AG10803 (cell line): ENCODE data around the gene GMEB1.

ENCODE experiments used
- DNase-seq: peaks from one replicate; pipeline ENCODE4 v3.0.0; 2010; ENCODE audit warnings: low read depth
- H3K4me3 ChIP-seq: 2 replicates; pipeline ENCODE4 v1.5.1; 2011; ENCODE audit warnings: mild to moderate bottlenecking, low read length, control low read depth
- TF ChIP-seq, protein P1 (sequence below): conservative IDR thresholded peaks from 2 replicates; pipeline ENCODE4 v1.5.1; 2011; ENCODE audit warnings: mild to moderate bottlenecking, low read length, control low read depth, inconsistent platforms

GMEB1 gene, protein sequence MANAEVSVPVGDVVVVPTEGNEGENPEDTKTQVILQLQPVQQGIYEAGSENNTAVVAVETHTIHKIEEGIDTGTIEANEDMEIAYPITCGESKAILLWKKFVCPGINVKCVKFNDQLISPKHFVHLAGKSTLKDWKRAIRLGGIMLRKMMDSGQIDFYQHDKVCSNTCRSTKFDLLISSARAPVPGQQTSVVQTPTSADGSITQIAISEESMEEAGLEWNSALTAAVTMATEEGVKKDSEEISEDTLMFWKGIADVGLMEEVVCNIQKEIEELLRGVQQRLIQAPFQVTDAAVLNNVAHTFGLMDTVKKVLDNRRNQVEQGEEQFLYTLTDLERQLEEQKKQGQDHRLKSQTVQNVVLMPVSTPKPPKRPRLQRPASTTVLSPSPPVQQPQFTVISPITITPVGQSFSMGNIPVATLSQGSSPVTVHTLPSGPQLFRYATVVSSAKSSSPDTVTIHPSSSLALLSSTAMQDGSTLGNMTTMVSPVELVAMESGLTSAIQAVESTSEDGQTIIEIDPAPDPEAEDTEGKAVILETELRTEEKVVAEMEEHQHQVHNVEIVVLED

DNA sequence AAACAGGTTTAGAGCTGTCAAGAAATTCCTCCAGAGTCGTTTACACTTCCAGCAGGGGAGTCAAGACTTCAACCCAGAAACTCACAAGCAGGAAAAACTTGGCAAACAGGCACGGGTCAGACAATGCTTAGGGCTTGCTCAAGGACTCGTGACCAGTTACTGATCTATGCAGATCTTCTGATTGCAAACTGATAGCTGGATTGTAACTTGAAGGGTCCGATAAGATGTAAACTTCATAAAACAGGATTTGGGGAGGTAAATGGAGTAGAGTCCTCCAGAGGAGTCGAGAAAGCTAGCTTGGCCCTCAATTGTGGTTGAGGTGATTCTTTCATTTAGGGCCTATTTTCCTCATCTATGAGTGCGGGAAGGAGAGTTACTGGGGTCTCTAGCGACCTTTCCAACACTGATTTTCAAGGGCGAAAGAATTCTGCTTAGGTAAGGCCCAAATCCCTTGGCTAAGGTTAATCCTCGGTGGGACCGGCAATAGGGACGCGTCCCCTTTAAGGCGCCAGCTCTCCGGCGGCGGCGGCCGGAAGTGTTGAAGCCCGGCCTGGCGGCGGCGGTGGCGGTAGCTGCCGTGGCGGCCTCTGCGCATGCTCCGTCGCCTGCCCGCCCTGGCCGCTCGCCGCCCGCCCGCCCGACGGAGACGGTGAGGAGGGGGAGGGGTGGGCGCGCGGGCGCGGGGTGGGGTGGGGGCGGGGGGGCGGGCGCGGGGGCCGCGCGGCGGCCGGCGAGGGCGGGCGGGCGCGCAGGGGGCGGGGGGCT, at the start of gene GMEB1:
Gene GMEB1 (plus strand): TSS at position 594 of the 765 bp plus-strand sequence. CDS start 14,829 bp downstream, outside the sequence.
- peak; percentile 84 for DNase-seq
- peak within 1 kb of the TSS; percentile 82 for H3K4me3 ChIP-seq
- TF ChIP-seq, protein P1, sequence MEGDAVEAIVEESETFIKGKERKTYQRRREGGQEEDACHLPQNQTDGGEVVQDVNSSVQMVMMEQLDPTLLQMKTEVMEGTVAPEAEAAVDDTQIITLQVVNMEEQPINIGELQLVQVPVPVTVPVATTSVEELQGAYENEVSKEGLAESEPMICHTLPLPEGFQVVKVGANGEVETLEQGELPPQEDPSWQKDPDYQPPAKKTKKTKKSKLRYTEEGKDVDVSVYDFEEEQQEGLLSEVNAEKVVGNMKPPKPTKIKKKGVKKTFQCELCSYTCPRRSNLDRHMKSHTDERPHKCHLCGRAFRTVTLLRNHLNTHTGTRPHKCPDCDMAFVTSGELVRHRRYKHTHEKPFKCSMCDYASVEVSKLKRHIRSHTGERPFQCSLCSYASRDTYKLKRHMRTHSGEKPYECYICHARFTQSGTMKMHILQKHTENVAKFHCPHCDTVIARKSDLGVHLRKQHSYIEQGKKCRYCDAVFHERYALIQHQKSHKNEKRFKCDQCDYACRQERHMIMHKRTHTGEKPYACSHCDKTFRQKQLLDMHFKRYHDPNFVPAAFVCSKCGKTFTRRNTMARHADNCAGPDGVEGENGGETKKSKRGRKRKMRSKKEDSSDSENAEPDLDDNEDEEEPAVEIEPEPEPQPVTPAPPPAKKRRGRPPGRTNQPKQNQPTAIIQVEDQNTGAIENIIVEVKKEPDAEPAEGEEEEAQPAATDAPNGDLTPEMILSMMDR = peak; percentile 9

DNA sequence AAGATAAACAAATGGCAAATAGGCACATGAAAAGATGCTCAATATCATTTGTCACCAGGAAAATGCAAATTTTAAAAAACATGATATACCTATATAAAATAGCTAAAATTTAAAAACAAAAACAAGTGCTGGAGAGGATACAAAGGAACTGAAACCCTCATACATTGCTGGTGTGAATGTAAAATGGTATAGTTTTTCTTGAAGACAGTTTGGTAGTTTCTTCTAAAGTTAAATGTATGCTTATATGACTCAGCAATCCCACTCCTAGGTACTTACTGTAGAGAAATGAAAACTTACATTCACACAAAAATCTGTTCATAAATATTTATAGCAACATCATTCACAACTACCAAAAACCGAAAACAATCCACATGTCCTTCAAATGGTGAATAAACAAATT, 36.9 kb upstream of the GMEB1 start:
- no peak for DNase-seq
- TF ChIP-seq, protein P1 = no peak

DNA sequence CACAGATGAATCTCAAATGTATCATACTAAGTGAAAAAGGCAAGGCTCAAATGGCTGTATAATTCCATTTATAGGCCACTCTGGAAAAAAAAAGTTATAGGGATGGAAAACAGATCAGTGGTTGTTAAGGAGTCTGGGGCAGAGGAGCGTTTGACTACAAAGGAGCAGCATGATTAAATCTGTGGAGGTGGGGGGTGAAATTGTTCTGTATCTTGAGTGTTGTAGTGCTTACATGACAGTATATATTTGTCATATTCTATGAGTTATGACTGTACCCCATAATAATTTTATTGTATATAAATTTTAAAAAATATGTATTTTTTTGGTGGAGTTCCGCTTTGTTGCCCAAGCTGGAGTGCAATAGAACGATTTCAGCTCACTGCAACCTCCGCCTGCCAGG, 36.0 kb upstream of the GMEB1 start:
- H3K4me3 ChIP-seq = no peak overlapping the region
- no peak for DNase-seq
- TF ChIP-seq, protein P1 = no peak

More for the DNA sequence above, 36.9 kb upstream of the GMEB1 start:
- H3K4me3 ChIP-seq = no peak overlapping the region

DNA sequence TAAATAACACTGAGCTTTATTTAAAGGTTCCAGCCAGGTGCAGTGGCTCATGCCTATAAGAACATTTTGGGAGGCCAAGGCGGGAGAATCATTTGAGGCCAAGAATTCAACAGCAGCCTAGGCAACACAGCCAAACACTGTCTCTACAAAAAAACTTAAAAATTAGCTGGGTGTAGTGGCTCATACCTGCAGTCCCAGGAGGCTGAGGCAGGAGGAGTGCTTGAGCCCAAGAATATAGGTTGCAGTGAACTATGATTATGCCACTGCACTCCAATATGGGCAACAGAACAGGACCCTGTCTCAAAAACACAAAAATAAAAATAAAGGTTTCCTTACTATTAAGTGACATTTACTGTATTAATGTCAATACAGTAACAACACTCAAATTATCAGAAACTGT, 27.8 kb upstream of the GMEB1 start:
- no peak overlapping the region for H3K4me3 ChIP-seq
- TF ChIP-seq, protein P1 = no peak; the same call in 1 of the 2 replicates
- DNase-seq = no peak

DNA sequence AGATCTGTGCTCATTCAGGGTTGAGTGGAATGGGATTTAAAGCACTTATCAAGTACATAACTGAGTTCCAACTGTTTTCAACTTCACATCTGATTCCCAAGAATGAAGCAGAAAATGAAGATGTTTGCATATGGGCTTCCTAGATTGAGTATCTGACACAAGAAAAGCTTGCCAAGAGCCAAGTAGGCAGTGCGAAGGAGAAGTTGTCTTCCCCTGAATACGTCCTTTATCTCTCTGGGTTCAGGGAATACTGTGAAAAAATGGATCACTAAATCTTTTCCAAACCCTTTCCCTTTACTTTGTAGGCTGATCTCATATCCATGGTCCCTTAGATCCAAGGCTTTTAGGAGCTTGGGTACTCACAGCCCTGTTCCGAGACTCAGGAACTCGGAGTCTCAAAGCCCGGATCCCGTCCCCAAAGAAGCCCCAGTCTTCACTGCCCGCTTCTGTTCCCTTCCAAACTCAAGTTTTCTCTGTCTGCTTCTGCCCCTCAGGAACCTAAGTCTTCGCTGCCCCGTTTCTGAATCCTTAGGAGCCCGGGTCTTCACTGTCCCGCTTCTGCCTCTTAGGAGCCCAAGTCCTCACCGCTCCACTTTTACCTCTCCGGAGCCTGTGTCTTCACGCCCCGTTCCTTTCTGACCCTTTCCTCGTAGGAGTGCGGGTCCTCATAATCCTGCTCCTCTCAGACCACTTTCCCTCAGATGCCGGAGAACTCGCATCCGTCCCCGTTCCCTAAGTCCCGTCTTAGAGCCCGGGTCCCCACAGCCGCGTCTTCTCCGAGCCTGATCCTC, 26.3 kb upstream of the GMEB1 start:
- no peak for DNase-seq
- peak overlapping the region; percentile 98 for H3K4me3 ChIP-seq
- TF ChIP-seq, protein P1 = no peak

DNA sequence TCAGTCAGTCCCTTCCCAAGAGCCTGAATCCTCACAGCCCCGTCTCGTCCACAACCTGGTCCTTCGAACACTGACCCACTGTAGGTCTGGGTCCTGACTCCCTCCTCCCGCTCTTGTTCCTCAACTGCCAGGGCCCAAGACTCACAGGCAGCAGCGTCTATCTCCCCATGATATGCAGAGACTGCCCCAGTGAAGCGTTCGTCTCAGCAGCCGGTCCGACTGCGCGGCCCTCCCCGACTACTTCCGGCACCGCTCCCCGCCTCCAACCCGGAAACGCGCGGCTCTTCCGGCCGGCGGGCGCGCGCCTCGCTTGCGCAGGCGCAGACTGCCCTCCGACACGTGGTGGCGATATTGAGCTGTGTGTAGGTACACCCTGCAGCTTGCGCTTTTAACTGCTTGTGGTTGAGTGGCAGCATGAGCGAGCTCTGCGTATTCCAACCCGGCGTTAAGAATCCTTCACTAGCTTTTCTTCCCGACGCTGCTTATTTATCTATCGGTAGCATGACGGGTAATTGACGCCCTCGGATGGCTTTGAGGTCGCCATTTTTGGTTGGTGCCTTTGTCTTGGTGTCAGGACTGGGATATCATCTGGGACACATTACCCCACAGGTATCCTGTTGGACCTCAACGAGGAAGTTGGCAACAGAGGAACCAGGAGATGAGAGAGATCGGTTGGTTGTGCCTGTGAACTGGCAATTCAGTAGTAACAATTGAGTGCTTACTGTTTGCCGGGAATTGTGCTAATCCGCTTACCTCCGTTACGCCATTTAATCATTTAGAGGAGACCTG, 25.5 kb upstream of the GMEB1 start, which contains the start of gene TAF12:
Gene TAF12 (minus strand): TSS at position 221 of the 789 bp plus-strand sequence. CDS start 20,986 bp downstream, outside the sequence.
- TF ChIP-seq, protein P1 = peak; percentile 36
- peak within 1 kb of the TSS; percentile 98 for H3K4me3 ChIP-seq
- peak; percentile 94 for DNase-seq
